ENCODE measurements around the gene PLEKHA7.

PLEKHA7 gene

GRCh38 chr11:16946477-16947282 is 67.5 kb downstream of the PLEKHA7 start:
- DNase-seq (ENCODE audit: low read depth in 2 of 3, low spot score in 1 of 3): no peak

GRCh38 chr11:16945671-16946469 is 68.3 kb downstream of the PLEKHA7 start:
- DNase-seq (ENCODE audit: low read depth in 2 of 3, low spot score in 1 of 3): peak; percentile 27 to 42 (median 39)

DNA sequence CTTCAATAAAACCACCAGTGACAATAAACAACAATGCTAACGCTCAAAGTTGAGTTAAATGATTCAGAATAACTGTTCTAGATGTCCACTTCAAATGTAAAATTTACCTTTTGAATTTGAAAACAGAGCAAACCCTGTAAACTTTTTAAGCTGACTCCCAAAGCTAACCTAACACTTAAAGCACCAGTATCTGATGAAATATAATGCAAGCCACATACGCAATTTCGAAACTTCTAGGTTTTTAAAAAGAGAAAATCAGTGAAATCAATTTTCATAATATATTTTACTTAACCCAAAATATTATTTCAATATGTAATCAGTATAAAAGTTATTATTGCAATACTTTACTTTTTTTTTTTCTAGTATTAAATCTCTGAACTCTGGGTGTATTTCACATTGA is 71.3 kb downstream of the PLEKHA7 start:
- no peak for DNase-seq (ENCODE audit: low read depth in 2 of 3, low spot score in 1 of 3)

DNA sequence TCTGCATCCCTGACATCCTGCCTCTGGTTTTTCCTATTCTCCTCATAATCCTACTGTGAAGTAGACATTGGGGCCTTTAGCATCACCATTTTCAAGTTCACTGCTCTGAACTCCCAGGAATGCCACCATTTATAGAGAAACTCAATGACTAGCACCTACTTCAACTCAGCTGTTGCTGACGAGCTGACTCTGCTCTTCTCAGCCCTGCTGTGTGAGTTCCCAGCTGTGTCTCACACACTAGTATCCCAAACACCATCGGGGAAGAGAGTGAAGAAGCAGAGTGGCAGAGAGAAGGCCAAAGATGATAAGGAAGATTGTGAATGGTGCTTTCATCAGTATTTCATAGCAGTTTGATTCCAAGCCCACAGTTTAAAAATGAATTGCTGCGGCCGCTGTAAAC is 71.9 kb downstream of the PLEKHA7 start:
- DNase-seq (ENCODE audit: low read depth in 2 of 3, low spot score in 1 of 3): no peak

- DNase-seq (ENCODE audit: low read depth in 2 of 3, low spot score in 1 of 3): no peak
Measured at GRCh38 chr11:16941935-16942334, 72.3 kb downstream of the PLEKHA7 start.

DNA sequence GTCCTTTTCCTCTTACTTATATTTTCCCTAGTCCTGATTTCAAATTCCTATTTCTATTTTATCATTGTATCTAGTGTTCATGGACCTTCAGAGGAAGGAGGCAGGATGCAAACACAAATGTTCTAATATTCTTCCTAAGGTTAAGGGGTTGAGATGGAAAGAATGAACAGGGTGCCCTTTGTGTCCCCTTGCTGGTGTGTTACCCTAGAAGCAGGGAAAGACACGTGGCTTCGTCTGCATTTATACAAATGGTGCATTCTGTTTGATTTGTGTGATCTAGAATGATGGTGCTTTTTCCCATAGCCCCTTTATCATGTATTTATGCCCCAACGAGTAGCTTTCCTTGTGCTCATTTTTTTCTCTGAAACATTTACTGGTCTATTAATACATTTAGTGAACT is 76.2 kb downstream of the PLEKHA7 start:
- DNase-seq (ENCODE audit: low read depth in 2 of 3, low spot score in 1 of 3): no peak

GRCh38 chr11:16936643-16937042 is 77.6 kb downstream of the PLEKHA7 start:
- no peak for DNase-seq (ENCODE audit: low read depth in 2 of 3, low spot score in 1 of 3)

DNA sequence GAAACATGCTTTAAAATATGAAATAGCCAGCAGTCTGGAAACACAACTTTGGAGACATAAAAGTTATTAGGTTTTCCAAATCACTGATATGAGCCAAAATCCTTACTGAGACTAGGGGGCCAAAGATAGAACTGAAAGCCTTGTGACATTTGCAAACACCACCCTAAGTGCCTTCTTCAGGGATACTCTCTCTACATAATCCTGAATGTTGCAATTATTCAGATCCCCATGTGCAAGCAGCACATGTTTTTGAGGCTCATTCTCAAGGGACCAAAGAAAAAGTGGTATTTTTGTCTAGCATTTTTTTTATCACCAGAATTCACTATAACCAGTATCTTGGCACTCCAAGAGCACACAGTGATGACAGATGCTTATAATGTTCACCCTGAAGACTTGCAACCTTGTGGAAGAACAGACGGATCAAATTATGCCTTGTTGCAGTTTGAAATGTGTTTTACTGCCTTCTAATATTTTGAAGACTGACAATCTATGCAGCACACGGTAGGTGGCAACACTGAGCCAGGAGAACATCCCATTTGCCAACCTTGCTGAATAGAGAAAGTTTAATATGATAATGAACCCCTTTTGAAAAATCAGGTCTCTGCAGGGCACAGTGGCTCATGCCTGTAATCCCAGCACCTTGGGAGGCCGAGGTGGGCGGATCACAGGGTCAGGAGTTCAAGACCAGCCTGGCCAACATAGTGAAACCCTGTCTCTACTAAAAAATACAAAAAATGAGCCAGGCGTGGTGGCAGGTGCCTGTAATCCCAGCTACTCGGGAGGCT is 78.5 kb downstream of the PLEKHA7 start:
- peak in 1 of 3 donors; percentile 23 for DNase-seq (ENCODE audit: low read depth in 2 of 3, low spot score in 1 of 3)

DNA sequence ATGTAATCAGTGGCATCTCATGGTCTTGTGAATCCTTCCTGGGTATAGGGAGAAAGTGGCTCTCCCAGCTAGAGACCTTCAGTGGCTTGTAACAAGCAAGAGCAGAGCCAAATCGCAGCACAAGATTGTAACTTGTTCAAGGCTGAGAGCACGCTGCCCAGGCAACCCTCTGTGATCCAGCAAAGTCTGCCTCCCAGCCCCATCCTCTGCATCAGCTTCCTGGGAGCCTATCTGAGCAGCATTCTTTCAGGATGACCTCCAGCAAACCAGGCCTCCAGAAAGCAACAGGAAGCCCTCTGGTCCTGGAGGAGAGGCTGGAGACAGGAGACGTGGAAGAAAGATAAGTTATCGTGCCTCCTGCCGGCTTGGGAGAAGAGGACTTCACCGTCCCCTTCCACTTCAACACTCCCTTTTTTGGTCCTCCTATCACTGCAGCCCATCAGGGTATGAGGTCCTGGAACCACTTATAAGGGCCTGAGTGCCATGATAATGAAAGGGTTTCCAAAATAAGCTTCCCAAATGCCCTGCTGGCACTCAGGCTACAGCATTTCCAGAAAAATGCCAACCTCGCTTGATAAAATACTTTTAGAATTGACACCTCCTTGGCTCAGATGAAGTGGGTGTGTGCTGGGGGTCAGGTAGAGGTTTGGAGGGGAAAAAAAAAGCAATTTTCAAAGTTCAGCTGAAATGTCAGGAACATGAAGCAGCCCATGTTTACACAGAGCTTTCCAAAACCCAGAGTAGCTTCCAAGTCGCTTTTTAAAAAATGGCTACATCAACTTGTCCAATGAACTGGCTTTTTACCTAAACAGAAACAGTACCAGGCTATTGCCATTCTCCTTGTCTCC is 80.2 kb downstream of the PLEKHA7 start:
- no peak for DNase-seq (ENCODE audit: low read depth in 2 of 3, low spot score in 1 of 3)

DNA sequence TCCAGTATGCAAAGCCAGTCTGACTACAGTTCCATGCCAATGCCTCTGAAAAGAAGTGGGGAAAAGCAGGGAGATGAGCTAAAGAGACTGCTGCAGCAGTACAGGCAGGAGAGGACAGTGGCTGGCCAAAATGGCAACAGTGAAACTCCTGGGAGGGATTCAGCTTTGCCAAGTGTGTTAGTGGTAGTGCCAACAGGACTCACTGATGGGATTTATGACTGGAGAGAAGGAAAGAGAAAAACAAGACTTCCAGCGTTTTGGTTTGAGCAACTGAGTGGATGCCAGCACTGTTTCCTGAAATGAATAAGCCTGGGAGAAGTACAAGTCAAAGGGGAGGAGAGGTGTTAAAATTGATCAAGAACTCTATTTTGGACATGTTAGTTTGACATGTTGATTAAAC is 80.9 kb downstream of the PLEKHA7 start:
- DNase-seq (ENCODE audit: low read depth in 2 of 3, low spot score in 1 of 3): no peak

DNA sequence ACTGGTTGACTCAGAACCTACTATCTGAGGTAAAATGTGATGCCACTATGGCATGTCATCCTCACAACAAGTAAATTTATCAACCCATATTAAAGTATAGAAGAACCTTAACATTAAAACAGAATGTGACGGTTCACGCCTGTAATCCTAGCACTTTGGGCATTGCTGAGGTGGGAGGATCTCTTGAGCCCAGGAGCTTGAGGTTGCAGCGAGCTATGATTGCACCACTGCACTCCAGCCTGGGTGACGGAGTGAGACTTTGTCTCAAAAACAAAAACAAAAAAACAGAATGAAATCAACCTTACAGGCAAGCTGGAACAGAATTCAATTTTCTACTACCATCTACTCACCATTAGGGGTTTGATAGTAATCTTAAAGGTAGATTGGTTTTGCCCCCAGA is 86.2 kb downstream of the PLEKHA7 start:
- DNase-seq (ENCODE audit: low read depth in 2 of 3, low spot score in 1 of 3): no peak

DNA sequence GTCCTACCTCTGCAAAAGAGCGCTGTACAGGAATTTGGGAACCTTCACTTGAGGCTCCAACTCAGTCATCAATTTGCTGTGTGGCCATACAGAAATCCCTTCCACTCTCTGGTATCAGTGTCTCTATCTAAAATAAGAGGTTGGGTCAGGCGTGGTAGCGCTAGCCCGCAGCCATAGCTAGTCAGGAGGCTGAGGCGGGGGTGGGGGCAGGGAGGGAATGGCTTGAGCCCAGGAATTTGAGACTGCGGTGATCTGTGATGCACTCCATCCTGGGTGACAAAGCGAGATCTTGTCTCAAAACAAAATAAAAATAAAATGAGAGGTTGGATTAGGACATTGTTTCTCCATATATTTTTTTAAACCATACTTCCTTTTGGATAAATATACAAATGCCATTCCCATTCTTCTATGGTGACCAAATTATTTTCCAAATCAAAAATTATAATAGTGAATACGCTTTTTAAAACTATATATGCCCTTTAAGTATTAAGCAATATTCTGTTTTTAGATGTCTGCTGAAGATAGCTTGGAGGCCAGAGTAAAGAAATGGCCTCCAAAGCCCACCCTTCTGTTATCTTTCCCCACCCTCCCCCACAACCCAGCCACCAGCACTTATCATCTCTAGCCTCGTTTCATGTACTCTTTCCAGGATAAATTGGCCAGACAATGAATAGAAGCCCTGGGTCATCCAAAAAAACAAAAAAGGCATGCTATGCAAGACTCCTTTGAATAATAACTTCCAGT is 87.2 kb downstream of the PLEKHA7 start:
- DNase-seq (ENCODE audit: low read depth in 2 of 3, low spot score in 1 of 3): no peak

DNA sequence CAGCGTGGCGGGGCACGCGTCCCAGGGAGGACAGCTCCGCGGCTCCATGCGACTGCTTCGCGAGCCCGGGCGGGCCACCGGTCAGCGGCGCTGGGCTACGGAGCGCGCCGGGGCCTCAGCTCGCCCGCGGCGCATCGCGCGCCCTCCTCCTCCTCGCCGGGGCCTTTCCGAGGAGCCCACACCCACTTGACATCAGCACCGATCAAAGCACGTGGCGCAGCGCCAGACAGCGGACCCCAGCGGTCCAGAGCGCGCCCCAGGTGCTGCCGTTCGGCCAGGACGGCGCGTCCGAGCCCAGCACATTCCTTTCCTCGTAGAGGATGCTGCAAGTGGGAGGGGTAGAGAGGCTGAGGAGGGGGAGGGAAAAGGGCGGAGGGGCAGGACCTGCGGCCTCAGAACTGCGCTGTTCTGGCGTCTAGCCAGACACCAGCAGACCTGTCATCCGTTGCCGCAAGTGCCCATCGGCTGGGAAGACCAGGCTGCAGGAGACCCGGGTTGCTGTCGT is 88.6 kb downstream of the PLEKHA7 start:
- DNase-seq (ENCODE audit: low read depth in 2 of 3, low spot score in 1 of 3): peak in 1 of 3 donors; percentile 30

- DNase-seq (ENCODE audit: low read depth in 2 of 3, low spot score in 1 of 3): no peak
Measured at GRCh38 chr11:16924826-16925560, 89.2 kb downstream of the PLEKHA7 start.

DNA sequence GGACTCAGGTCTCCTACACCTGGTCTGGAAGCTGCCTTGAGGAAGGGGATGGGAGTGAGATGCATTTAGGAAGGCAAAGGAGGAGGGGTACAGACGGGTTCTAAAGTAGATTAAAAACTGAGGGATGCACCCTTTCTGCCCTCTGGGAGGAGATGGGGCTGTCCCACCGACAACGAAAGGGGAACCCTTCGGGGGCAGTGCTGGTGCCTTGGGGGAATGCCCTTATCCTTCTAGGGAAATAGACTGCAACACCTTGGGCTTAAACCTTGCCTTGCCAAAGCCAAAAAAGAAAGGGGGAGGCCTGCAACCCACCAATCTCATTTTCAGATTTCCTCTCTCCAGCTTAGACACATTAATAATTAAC is 89.8 kb downstream of the PLEKHA7 start:
- DNase-seq (ENCODE audit: low read depth in 2 of 3, low spot score in 1 of 3): no peak

- DNase-seq (ENCODE audit: low read depth in 2 of 3, low spot score in 1 of 3): no peak
Measured at GRCh38 chr11:16923987-16924386, 90.2 kb downstream of the PLEKHA7 start.

DNA sequence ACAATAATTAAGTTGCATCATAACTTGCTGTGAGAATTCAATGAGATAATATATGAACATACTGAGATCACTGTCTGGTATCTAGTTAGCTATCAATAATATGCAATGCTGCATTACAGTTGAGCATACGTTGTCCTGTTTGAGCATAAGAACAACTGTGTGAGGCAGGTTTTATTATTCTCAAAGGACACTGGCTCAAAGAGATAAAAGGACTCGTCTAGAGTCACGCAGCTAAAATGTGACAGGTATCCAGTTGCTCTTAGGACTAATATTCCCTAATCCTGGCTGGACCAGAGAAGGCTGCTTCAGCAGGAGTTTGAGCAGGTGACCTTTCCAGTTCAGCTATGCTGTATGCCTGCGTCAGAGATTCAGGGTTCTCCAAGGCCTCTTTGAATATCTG is 92.5 kb downstream of the PLEKHA7 start:
- no peak for DNase-seq (ENCODE audit: low read depth in 2 of 3, low spot score in 1 of 3)

DNA sequence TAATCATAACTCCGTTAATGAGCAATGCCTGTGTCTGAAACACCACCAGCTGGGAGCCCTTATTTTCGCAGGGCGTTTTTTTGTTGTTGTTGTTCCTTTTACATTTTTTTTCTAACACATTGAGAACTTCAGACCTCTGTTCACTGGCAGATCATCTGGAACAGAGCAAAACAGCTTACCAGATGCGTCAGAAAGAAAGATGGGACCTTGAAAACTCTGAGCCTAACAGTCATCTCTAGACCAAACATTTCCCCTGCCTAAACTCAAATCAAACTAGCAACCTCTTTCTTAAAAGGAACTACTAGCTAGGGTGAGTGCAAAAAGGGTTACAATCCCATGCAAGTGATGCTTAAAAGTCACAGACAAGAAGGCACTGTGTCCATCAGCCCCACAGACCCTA is 93.2 kb downstream of the PLEKHA7 start:
- no peak for DNase-seq (ENCODE audit: low read depth in 2 of 3, low spot score in 1 of 3)

DNA sequence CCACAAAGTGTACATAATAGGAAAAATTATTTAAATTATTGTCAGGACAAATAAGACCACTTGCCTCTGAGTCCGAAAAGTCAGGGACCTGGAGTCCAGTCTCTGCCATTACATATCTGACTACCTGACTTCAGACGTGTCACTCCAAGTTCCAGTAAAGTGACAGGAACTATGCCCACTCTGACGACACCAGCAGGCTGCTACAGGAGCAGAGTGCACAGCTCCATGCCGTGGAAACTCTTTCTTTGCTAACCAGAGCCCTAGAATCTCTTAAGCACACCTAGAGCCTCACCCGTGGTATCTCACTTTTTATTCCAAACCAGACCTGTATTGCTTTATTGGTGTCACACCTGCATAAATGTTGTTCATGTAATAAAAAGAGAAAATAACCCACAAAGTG is 93.7 kb downstream of the PLEKHA7 start:
- DNase-seq (ENCODE audit: low read depth in 2 of 3, low spot score in 1 of 3): no peak

Measured in stimulated activated CD4-positive, alpha-beta T cell treated with anti-CD3 and anti-CD28 coated beads, Interleukin-12 subunit alpha, Interleukin-12 subunit beta, amount 100 ng/mL, for 48 hours (primary cell).